Fibroblast of skin of left biceps (primary cell): Measurements from ENCODE around the gene STK11.
A peak's percentile ranks its signal among the peaks of the same experiment; 100 is the strongest.

Experiments used
- DNase-seq, 2 experiments: peaks; one replicate each; pipeline ENCODE4 v3.0.0-alpha.2; 2013; ENCODE audit warnings: low read depth in 2 of 2

STK11 gene, protein sequence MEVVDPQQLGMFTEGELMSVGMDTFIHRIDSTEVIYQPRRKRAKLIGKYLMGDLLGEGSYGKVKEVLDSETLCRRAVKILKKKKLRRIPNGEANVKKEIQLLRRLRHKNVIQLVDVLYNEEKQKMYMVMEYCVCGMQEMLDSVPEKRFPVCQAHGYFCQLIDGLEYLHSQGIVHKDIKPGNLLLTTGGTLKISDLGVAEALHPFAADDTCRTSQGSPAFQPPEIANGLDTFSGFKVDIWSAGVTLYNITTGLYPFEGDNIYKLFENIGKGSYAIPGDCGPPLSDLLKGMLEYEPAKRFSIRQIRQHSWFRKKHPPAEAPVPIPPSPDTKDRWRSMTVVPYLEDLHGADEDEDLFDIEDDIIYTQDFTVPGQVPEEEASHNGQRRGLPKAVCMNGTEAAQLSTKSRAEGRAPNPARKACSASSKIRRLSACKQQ

DNA sequence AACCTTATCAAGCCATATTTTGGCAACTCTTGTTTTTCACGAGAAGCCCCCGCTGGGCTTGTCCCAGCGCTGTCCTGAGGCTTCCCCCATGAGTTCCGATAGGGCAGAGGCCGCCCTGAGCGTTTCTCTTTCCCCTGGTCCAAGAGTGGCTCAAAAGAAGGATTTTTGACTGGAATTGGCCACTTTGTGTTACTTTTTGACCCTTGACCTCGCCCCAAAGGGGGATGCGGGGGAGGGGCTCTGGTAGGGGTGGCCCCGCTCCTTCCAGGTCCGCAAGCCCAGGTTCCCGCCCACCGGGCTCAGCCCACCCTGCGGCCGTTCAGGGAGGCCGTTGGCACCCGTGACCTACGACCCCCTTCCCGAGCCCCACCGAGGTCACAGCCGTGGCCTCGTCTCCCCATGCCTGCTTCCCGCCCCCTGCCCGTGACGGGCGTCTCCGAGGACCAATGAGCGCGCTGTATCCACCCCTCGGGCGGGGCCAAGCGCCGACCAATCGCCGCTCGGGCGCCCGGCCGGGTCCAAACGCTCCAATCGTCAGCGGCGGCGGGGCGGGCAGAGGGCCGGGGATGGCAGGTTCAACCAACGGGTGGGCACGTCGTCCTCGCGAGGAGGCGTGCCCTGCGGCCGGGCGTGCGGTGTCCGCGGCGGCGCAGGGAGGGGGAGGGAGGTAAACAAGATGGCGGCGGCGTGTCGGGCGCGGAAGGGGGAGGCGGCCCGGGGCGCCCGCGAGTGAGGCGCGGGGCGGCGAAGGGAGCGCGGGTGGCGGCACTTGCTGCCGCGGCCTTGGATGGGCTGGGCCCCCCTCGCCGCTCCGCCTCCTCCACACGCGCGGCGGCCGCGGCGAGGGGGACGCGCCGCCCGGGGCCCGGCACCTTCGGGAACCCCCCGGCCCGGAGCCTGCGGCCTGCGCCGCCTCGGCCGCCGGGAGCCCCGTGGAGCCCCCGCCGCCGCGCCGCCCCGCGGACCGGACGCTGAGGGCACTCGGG is at the start of gene STK11:
TSS of gene STK11 (plus strand) at position 665 of the 986 bp plus-strand sequence. CDS start 1,136 bp downstream, outside the sequence.
- DNase-seq: peak; percentile 92 to 94

GRCh38 chr19:1156305-1156801 is 49.2 kb upstream of the STK11 start:
- no peak for DNase-seq

DNA sequence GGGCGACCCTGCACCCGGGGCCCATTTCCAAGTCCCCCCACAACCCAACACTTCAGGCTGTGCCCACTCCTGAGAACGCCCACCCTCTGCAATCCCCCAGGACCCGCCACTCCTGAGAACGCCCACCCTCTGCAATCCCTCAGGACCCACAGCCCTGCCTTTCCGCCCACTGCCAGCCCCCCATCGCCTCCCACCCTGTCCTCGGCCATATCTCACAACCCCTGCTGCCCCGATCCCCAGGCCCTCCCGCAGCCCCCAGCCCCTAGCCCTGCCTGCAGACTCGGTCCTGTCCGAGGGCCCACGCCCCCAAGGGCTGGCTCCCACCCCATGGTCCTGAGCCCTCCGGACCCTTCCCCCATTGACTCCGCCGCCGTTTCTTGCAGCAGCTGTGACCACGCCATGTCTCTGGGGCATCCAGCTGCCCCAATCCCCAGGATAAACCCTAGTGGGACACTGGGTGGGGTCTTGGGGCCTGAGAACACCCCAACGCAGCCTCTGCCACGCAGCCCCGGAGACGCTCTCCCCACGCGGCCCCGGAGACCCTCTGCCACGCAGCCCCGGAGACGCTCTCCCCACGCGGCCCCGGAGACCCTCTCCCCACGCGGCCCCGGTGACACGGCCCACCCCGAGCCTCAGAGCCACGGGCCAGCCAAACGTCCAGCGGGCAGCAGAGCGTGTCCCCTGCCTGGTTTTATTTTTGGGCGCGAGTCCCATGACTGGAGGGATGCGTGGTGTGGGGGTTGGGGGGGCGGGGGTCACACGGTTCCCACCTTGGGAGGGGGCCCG is 48.6 kb upstream of the STK11 start:
- DNase-seq: no peak

DNA sequence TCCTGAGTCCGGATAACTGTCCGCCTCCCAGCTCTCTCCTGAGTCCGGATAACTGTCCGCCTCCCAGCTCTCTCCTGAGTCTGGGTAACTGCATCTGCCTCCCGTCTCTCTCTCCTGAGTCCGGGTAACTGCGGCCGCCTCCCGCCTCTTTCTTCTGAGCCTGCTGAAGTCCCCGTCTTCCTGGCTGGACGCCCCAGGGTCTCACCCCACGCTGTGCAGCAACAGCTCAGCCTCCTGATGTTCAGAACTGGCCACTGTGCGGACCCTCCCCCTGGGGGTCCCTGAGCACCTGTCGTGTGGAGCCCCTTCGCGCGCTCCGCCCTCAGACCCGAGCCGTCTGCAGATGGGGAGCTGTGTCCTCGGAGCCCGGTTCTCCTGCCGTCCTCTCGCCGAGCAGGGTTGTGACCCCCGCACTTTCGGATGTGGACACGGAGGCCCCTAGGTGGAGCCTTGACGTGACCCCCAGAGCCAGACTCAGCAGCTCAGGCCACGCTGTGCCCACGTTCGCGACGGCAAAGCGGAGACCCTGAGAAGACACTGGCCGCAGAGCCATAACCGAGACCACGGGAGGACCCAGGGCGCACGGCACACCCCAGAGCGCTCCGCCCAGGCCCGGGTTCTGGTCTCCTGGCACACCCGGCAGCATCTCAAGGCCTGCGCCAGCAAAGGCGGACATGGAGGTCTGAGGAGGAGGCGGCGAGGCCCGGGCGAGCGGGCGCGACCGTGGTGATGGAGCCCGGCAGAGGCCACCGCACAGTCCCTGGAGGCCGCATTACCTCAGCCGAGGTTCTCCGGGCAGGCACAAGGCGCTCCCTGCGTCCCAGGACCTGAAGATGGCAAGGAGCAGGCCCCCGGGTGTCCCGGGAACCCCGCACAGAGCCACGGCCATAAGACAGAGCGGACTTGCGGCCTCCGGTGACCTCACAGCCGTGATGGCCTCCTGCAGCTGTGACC is 47.4 kb upstream of the STK11 start:
- no peak for DNase-seq

DNA sequence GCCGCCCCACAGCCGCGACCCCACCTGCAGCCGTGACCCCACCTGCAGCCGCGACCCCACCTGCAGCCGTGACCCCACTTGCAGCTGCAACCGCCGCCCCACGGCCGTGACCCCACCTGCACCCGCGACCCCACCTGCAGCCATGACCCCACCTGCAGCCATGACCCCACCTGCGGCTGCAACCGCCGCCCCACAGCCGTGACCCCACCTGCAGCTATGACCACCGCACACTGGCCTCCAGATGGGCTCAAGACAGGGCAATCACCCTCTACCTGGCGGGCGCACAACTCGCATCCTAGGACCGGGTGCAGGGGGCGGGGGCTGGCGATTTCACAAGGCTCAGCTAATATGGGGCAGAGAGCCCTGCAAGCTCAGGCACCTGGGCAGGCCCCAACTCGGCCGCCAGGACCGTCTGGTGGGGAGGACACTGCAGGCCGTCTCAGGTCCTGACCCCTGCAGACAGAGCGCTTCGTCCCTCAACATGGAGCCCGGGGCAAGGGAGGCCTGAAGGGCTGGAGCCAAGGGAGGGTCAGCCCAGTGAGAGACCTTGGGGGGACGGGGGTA is 46.6 kb upstream of the STK11 start:
- no peak for DNase-seq

DNA sequence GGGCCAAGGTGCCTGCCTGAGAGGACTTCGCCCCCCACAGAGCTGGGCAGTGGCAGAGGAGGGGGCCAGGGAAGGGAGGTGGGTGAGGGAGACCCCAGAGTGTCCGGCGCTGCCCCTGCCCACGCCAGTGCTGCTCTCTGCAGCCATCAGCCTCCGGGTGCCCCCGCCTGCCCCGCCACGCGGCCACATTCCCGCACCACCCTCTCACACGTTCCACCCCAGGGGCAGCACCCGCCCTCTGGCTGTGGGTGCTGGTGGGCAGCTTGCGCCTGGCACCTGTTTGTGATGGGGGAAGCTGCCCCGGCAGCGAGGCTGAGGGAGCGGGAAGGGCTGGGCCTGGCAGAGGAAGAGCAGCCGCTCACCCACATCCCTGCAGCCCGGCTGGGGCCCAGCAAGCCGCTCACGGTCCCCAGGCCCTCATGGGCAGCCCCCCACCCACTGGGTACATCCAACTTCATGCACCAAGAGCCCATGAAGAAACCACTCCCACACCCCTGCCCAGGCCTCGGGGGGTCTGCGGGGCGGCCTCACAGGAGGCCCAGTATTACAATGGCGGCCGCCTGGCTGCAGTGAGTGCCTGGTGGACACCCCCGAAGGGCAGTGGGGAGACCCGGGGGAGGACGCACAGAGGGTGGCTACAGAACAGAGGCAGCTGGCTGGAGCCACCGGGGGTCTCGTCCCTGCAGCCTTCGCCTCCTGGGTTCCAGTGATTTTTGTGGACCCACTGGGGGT is 45.5 kb upstream of the STK11 start:
- no peak for DNase-seq

DNA sequence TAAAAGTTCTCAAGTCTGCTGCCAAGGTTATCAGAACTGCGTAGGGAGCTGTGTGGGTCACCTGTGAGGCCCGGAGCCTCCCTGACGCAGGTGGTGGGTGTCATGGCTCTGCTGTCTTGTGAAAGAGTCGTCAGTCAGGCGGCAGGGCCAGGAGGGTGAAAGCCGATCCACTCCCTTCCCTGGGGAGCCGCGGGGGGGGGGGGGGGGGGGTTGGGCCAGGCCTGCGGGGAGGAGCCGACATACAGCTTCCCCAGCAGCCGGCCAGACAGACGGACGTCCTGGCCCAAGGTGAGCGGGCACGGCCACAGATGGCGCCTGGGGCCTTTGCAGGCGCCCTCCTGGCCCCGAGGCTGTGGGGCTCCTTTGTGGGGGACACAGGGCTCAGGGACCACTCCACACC is 43.9 kb upstream of the STK11 start:
- no peak for DNase-seq

- no peak for DNase-seq
These were observed 42.9 kb upstream of the STK11 start for GRCh38 chr19:1162404-1163282.

DNA sequence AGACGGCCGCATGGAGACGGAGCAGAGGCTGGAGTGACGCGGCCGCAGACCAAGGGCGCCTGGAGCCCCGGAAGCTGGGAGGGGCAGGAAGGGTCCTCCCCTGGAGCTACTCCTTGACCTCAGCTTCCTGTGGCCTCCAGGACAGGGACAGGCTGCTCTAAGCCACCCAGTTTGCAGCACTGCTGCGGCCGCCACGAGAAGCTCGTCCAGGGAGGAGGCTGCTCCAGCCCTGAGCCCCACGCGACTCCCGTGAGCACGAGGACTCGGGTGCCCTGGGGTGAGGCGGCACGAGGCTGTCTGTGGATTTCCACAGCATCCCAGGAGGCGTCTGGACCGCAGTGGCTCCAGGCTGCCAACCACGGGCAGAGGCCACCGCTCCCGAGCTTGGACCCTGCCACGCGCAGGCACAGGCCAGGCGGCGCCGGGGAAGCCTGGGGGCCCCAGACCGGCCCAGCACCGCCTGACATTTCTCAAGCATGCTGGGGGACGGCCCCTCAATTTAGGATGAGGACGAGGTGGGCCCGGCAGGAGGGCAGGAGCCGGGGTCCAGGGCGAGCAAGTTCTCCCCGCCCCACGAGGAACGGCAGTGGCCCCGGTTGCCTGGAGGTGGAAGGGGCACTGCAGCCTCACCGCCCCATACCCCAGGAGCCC is 42.2 kb upstream of the STK11 start:
- DNase-seq: no peak

- DNase-seq: no peak
These were observed 41.5 kb upstream of the STK11 start for GRCh38 chr19:1163934-1164683.

DNA sequence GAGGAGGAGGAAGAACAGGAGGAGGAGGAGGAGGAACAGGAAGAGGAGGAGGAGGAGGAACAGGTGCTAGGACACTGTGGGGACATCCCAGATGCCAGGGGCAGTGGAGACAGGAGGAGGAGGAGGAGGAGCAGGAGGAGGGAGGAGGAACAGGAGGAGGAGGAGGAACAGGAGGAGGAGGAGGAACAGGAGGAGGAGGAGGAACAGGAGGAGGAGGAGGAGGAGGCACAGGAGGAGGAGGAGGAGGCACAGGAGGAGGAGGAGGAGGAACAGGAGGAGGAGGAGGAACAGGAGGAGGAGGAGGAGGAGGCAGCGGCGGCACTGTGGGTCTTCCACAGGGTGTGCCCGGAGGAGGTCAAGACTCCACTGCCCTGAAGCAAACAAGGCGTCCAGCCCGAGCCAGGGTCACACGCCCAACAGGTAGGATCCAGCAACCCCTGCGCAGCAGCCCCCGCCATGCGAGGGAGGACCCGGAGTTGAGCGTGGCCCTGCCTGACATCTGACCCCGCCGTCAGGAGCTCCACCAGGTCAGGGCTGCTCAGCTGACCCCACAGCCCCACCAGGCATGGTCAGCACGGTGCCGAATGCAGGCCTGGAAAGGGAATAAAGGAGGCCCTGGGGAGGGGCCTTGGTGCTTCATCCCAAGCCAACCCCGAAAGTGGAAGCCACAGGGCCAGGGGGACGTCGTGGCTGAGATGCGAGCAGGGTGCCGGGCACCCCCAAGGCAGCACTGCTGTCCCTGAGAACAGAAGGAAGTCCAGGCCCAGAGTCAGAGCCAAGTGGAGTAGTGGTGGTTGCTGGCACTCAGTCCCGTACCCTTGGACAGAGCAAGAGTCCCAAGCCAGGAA is 40.7 kb upstream of the STK11 start:
- DNase-seq: no peak

DNA sequence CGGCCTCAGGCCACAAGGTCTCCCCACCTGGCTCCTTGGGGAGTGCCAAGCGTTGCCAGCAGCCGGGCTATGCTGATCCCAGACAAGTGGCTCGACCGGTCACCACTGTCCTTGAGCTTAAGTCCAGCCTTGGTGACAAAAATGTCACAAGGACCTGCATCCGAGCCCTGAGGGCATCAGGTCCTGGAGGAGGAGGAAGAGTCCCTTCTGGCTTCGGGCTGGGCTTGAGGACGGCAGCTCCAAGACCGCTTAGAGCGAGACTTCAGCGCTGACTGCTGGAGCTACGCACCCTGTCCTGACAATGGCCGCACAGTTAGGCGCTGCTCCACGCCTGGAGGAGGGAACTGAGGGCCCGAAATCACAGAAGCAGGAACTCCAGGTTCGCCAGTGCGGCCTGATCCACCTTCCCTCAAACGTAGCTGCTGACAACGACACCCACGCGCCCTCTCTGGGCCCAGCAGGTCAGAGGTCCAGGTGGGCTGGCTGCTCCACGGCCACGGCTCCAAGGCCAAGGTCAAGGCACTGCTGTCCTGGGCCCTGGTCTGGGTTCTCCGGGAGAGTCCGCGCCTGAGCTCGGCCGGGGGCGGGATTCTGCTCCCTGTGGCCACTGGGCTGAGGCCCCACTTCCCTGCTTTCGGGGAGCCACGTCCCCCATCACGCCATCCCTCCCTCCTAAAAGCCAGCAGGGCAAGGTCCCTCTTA is 38.6 kb upstream of the STK11 start:
- no peak for DNase-seq

- no peak for DNase-seq
These were observed 37.6 kb upstream of the STK11 start for GRCh38 chr19:1167687-1168571.

DNA sequence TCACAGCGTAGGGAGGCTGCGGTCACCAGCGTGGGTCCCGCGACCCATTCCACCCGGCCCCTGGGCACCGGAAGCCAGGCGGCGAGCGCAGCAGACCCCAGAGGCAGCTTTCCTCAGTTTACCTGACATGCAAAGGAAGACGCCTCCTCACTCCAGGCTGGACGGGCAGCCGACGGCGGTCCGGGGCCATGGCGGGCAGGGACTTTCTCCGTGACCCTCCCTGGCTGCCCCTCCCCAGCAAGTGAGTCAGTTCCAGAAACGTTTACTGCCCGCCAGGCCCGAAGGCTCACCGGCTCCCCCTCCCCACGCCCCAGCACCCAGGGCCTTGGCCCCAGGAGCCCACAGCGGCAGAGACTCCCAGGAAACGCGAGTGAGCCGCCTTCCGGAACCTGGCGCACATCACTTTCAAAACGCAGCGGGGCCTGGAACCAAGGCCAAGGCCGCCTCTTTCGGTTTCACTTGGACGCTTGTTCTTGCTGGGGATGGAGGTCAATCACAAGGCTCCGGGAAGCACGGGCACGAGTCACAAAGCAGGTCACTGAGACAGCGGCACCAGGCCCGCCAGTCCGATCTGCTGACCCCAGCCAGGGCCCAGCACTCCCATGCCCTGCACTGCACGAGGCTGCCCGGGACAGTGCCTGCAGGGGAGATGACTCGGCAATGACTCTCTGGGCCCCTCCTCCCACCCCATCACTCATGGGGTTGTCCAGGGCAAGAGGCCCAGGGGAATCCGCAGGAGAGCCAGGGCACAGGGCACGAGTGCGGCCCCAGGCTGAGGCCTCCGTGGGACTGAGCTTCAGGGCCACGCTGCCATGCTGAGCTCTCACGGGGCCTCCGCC is 36.8 kb upstream of the STK11 start:
- DNase-seq: no peak
